ENCODE data around the gene TPSB2. TPM values are rescaled to one million over a fixed set of nuclear protein-coding genes. Genes with fewer than 3 reads are reported as not detected.
"Not testable (repeated sequence)": the region's sequence is repeated elsewhere in the genome, so short reads cannot be mapped to it uniquely, and the experiment has no call there.

TPSB2 gene
- total and polyA plus RNA-seq, 2 experiments from 2014 or later: not detected

GRCh38 chr16:1273816-1274215 lies 43.8 kb upstream of the TPSB2 start:
- Histone ChIP-seq H2AFZ (no peak overlapping the region), H4K20me1 (ENCODE audit: insufficient read depth) (no peaks in the 10 kb centered on the region), H3K9me2 (ENCODE audit: insufficient read depth) (no peaks in the 10 kb centered on the region), H3K27ac (no peak overlapping the region), H3K4me3 (no peak overlapping the region), H3K9ac (no peak overlapping the region), H3K36me3 (ENCODE audit: low read depth) (no peaks in the 10 kb centered on the region), H3K4me1 (ENCODE audit: insufficient read depth) (no peaks in the 10 kb centered on the region), H3K4me2 (ENCODE audit: unreplicated experiment) (no peak overlapping the region), H3K79me2 (ENCODE audit: insufficient read depth) (no peaks in the 10 kb centered on the region), H3K27me3 (replicated peaks; ENCODE audit: insufficient read depth) (no peaks in the 10 kb centered on the region; the same call in 1 of the 2 replicates), H3F3A (ENCODE audit: insufficient read depth) (no peaks in the 10 kb centered on the region), H3K9me3 (ENCODE audit: low read depth) (no peaks in the 10 kb centered on the region)
- in situ Hi-C loops (cut with MboI): no loop called here
- TF ChIP-seq EZH2 (IDR thresholded peaks at IDR 0.05; ENCODE audit: insufficient read depth, poor library complexity, severe bottlenecking): no peak
- TF ChIP-seq EZH2phosphoT487 (IDR thresholded peaks at IDR 0.05; ENCODE audit: insufficient read depth, low read depth): no peak
- WGBS, 2 experiments (ENCODE audit: low coverage in 1 of 2, low lambda C conversion rate in 2 of 2, missing lambda C conversion rate in 2 of 2): 75 to 76% methylated on average over 15 of the region's 15 CpGs
- DNase-seq: no peak

DNA sequence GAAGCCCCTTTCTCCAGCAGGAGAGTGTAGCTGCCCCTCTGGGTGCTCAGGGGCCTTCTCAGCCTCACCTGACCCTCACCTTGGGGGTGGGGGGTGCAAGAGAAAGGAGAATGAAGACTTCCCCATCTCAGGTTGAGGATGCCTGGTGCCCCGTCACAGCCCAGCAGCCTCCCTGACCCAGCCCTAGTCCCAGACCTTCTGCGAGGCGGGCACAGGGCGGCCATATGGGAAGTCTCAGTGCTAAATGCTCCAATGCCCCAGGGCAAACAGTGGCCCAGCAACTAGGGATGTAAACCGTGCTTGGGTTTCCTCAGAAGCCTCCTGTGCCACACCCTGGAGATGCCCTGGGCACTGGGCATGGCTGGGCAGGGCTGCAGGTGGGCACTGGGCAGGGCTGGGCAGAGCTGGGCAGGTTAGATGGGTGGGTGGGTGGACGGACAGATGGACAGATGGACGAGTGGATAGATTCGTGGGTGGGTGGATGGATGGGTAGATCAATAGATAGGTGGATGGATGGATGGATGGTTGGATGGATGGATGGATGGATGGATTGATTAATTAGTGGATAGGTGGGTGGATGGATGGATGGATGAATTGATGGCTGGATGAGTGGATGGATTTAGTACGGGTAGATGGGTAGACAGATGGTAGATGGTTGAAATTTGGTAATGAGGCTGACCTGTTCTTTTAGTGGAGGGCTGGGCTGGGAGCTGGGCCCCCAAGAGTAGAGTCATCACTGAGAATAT lies 42.6 kb upstream of the TPSB2 start:
- Histone ChIP-seq H3K79me2 (ENCODE audit: insufficient read depth) (no peaks in the 10 kb centered on the region), H3K27me3 (replicated peaks; ENCODE audit: insufficient read depth) (no peaks in the 10 kb centered on the region; the same call in 1 of the 2 replicates), H3K9me3 (ENCODE audit: low read depth) (no peaks in the 10 kb centered on the region), H3K9ac (no peak overlapping the region), H3K4me3 (no peak overlapping the region), H3K27ac (no peak overlapping the region), H3K4me2 (ENCODE audit: unreplicated experiment) (no peak overlapping the region), H2AFZ (no peak overlapping the region), H3K36me3 (ENCODE audit: low read depth) (no peaks in the 10 kb centered on the region), H4K20me1 (ENCODE audit: insufficient read depth) (no peaks in the 10 kb centered on the region), H3K9me2 (ENCODE audit: insufficient read depth) (no peaks in the 10 kb centered on the region), H3F3A (ENCODE audit: insufficient read depth) (no peaks in the 10 kb centered on the region), H3K4me1 (ENCODE audit: insufficient read depth) (no peaks in the 10 kb centered on the region)
- DNase-seq: no peak
- no peak for TF ChIP-seq EZH2phosphoT487 (IDR thresholded peaks at IDR 0.05; ENCODE audit: insufficient read depth, low read depth)
- TF ChIP-seq EZH2 (IDR thresholded peaks at IDR 0.05; ENCODE audit: insufficient read depth, poor library complexity, severe bottlenecking): no peak
- in situ Hi-C loops (cut with MboI): no loop called here
- 44 to 49% methylated on average over 7 to 9 of the region's 9 CpGs for WGBS, 2 experiments (ENCODE audit: low coverage in 1 of 2, low lambda C conversion rate in 2 of 2, missing lambda C conversion rate in 2 of 2)

DNA sequence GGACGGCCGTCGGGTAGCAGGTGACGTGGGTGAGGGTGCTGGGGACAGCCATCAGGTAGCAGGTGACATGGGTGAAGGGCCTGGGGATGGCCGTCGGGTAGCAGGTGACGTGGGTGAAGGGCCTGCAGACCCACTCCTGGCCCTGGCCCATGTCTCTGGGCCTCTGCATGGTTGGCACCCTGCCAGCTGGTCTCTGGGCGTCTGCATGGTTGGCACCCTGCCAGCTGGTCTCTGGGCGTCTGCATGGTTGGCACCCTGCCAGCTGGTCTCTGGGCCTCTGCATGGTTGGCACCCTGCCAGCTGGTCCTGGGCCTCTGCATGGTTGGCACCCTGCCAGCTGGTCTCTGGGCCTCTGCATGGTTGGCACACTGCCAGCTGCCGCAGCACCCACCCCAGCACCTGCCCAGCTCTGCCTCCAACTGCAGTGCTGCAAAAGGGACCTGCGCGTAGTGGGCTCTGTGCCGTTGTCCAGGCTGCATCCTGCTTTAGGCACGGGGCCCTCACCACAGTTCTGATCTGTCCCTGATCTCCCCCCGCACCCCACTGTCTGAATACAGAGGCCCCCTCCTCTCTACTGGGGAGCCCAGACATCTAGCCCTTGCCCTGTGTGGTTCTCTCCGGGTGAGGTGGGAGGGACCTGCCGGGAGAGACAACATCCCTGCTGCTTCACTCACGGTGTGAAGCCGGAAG lies 41.9 kb upstream of the TPSB2 start:
- DNase-seq: peak; percentile 20
- H3F3A ChIP-seq (ENCODE audit: insufficient read depth); H3K4me3 ChIP-seq; H3K4me1 ChIP-seq (ENCODE audit: insufficient read depth); H3K4me2 ChIP-seq (ENCODE audit: unreplicated experiment); H3K27me3 ChIP-seq (replicated peaks; ENCODE audit: insufficient read depth); H3K9me3 ChIP-seq (ENCODE audit: low read depth); H3K9ac ChIP-seq; H3K79me2 ChIP-seq (ENCODE audit: insufficient read depth); H3K36me3 ChIP-seq (ENCODE audit: low read depth); in situ Hi-C loops (cut with MboI); H3K9me2 ChIP-seq (ENCODE audit: insufficient read depth); H2AFZ ChIP-seq; H3K27ac ChIP-seq; H4K20me1 ChIP-seq (ENCODE audit: insufficient read depth): not testable (repeated sequence)
- WGBS, 2 experiments (ENCODE audit: low coverage in 1 of 2, low lambda C conversion rate in 2 of 2, missing lambda C conversion rate in 2 of 2): 4 to 20% methylated on average over 10 to 19 of the region's 19 CpGs

DNA sequence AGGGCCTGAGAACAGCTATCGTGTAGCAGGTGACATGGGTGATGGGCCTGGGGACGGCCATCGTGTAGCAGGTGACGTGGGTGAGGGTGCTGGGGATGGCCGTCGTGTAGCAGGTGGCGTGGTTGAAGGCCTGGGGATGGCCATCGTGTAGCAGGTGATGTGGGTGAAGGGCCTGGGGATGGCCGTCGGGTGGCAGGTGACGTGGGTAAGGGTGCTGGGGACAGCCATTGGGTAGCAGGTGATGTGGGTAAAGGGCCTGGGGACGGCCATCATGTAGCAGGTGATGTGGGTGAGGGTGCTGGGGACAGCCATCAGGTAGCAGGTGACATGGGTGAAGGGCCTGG lies 41.4 kb upstream of the TPSB2 start:
- no peaks in the 10 kb centered on the region for H3K9me2 ChIP-seq (ENCODE audit: insufficient read depth)
- H4K20me1 ChIP-seq (ENCODE audit: insufficient read depth): no peaks in the 10 kb centered on the region
- no peak for DNase-seq
- H3K9me3 ChIP-seq (ENCODE audit: low read depth): no peaks in the 10 kb centered on the region
- 78 to 86% methylated on average over 10 to 12 of the region's 12 CpGs for WGBS, 2 experiments (ENCODE audit: low coverage in 1 of 2, low lambda C conversion rate in 2 of 2, missing lambda C conversion rate in 2 of 2)
- in situ Hi-C loops (cut with MboI): no loop called here
- no peaks in the 10 kb centered on the region for H3F3A ChIP-seq (ENCODE audit: insufficient read depth)
- no peaks in the 10 kb centered on the region for H3K79me2 ChIP-seq (ENCODE audit: insufficient read depth)
- TF ChIP-seq EZH2 (IDR thresholded peaks at IDR 0.05; ENCODE audit: insufficient read depth, poor library complexity, severe bottlenecking) (no peak), EZH2phosphoT487 (IDR thresholded peaks at IDR 0.05; ENCODE audit: insufficient read depth, low read depth) (no peak)
- H3K36me3 ChIP-seq (ENCODE audit: low read depth): no peaks in the 10 kb centered on the region
- no peak overlapping the region for H3K4me2 ChIP-seq (ENCODE audit: unreplicated experiment)
- no peak overlapping the region for H3K4me3 ChIP-seq
- no peak overlapping the region for H2AFZ ChIP-seq
- H3K27ac ChIP-seq: no peak overlapping the region
- no peak overlapping the region for H3K9ac ChIP-seq
- no peaks in the 10 kb centered on the region for H3K4me1 ChIP-seq (ENCODE audit: insufficient read depth)
- H3K27me3 ChIP-seq (replicated peaks; ENCODE audit: insufficient read depth): no peaks in the 10 kb centered on the region

DNA sequence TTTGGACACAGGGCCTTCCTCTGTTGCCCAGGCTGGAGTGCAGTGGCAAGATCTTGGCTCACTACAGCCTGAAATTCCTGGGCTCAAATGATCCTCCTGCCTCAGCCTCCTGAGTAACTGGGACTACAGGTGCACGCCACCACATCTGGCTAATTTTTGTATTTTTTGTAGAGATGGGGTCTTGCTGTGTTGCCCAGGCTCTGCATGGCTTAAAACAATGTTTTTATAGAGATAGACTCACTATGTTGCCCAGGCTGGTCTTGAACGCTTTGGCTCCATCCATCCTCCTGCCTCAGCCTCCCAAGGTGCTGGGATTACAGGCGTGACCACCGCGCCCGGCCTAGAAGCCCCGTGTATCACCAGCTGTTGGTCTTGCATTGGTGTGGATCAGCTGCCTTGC lies 39.4 kb upstream of the TPSB2 start:
- H3K4me3 ChIP-seq; H4K20me1 ChIP-seq (ENCODE audit: insufficient read depth); H3K9me3 ChIP-seq (ENCODE audit: low read depth); H3F3A ChIP-seq (ENCODE audit: insufficient read depth); H3K9me2 ChIP-seq (ENCODE audit: insufficient read depth); H3K27ac ChIP-seq; in situ Hi-C loops (cut with MboI); H3K36me3 ChIP-seq (ENCODE audit: low read depth); H3K4me2 ChIP-seq (ENCODE audit: unreplicated experiment); H3K4me1 ChIP-seq (ENCODE audit: insufficient read depth); H3K9ac ChIP-seq; H2AFZ ChIP-seq; H3K27me3 ChIP-seq (replicated peaks; ENCODE audit: insufficient read depth); DNase-seq; H3K79me2 ChIP-seq (ENCODE audit: insufficient read depth): not testable (repeated sequence)
- WGBS, 2 experiments (ENCODE audit: low coverage in 1 of 2, low lambda C conversion rate in 2 of 2, missing lambda C conversion rate in 2 of 2): 80 to 90% methylated on average over 7 of the region's 7 CpGs

All from GM23248 (cell line).